HG02870 (cell line): ENCODE results near the gene LUZP4.
"Not testable (repeated sequence)": the region's sequence is repeated elsewhere in the genome, so short reads cannot be mapped to it uniquely, and the experiment has no call there.

Experiments used
- ATAC-seq: cut with Tn5 transposase; IDR thresholded peaks from one replicate; pipeline ENCODE4 v1.9.1; 2021; ENCODE audit warnings: mild to moderate bottlenecking, moderate library complexity; ENCODE audit not compliant: unreplicated experiment

The LUZP4 gene, protein sequence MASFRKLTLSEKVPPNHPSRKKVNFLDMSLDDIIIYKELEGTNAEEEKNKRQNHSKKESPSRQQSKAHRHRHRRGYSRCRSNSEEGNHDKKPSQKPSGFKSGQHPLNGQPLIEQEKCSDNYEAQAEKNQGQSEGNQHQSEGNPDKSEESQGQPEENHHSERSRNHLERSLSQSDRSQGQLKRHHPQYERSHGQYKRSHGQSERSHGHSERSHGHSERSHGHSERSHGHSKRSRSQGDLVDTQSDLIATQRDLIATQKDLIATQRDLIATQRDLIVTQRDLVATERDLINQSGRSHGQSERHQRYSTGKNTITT

DNA sequence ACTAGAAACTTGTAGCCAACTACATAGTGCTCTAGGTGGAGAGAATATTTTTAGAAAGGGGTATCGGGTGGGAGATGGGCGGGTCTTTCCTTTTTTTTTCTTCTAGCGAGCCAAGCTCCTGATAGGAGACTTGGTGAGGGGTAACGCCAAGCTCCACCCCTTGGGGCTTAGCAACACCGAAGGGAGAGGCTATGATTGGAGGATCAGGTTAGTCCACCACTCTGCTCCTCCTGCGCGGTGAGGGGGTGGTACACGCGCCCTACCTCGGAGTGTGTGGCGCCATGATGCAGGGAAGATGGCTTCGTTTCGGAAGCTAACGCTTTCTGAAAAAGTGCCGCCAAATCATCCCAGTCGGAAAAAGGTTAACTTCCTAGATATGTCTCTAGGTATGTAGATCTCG, at the start of gene LUZP4:
Gene LUZP4 (plus strand): TSS at position 251 of the 400 bp plus-strand sequence. CDS start 45 bp downstream, at position 296.
- no peak for ATAC-seq

DNA sequence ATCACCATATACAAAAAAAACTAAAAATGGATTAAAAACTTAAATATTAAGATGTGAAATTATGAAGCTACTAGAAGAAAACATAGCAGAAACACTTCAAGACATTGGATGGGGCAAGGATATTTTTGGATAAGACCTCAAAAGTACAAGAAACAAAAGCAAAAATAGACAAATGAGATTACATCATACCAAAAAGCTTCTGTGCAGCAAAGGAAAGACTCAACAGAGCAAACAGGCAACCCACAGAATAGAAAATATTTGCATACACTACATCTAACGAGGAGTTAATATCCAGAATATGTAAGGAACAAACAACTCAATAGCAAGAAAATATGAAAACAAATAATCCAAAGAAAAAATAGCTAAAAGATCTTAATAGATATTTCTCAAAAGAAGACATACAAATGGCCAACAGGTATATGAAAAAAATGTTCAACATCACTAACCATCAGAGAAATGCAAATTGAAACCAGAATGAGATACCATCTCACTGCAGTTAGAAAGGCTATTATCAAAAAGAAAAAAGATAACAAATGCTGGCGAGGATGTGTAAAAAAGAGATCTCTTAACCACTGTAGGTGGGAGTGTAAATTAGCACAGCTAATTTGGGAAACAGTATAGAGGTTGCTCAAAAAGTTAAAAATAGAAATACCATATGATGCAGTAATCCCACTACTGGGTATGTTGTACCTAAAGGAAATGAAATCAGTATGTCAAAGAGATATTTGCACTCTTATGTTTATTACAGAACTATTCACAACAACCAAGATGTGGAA, 37.9 kb upstream of the LUZP4 start:
- ATAC-seq, result no peak

DNA sequence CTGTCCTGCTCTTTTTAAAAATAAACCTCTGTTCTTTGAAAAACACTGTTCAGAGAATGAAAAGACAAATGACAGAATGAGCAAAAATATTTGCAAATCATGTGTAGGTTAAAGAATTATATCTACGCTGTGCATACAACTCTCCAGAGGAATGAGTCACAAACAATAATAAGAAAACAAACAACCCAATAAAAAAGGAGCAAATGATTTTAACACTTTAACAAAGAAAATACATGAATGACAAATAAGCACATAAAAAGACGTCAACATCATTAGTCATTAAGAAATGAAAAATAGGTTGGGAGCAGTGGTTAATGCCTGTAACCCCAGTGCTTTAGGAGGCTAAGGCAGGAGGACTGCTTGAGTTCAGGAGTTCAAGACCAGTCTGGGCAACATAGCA, 34.5 kb upstream of the LUZP4 start:
- no peak for ATAC-seq

DNA sequence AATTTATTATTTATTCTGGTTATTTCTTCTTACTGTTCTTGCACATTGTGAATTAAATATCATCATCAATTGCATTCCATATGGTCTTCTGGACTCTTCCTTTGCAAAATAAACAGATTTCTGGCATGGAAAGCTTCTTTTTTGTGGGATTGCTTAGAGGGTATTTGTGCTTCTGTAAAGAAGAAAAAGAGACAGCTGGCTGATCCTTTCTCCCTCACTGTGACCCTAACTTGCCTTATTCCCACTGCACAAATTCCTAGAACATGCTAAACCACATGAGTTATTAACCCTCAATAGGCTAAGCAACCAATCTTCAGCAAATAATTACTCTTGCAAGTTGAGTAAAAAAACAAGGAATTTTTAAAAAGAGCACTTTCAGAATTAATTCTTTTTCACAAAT, 31.8 kb upstream of the LUZP4 start:
- ATAC-seq, result no peak

DNA sequence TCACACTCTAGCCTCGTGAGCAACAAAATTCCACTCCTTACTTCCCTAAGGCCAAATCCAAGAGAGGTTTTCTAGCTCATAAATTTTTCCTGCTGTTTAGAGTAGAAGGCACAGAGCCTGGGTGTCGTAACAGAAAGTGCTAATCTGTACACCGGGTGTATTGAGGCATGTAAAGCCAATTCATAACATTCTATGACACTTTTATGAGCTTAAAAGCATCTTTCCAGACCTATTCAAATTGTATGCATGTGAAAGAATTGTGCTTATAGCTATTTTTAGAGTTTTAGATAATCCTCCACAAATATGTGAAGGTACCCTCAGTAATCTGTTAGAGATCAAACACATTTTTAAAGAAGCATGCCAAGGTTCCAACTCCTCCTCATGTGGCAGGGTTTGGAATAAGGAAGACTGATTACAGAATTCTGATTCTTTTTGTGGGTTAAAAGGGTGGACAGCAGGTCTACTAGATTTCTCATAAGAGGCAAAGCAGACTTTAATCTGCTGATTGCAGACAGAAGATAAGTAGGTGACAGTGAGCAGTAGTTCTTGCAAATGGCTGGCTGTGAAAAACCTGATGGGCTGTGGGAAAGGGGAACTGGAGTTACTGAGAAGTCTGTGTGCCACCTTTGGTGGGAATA, 30.2 kb upstream of the LUZP4 start:
- no peak for ATAC-seq

DNA sequence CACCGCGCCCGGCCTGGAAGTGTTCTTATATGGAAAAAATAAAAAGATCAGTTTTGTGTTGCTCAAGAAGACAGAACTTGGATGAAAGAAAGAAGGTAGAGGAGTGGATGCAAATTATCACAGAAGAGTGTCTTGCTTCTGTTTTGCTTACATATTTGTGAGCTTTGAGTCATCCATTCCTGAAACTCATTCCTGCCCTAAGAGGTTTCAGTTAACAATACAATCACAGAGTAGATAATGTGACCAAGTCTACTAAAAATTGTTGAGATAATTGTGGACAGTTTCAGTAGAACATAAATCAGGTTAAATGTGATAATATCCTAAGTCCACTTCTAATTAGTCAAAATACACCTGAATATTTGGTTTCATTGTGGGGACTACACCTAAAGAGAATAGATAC, 29.2 kb upstream of the LUZP4 start:
- no peak for ATAC-seq

DNA sequence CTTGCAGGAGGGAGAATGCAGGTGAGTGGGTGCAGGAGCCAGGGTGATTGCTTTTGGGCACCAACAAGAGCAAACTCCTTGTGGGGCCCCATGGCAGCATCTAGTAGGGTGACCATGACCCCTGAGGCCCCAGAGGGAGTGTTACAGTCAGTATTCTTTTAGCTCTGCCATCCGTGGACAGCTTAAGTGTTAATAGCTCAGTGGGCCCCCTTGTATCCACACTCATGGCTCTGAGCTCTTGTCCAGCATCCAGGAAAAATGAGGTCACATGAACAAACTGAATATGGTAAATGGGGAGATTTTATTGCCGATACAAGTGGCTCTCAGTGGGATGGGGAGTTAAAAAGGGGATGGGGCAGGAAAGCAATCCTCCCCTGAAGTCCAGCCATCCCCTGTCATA, 28.4 kb upstream of the LUZP4 start:
- ATAC-seq, result no peak

DNA sequence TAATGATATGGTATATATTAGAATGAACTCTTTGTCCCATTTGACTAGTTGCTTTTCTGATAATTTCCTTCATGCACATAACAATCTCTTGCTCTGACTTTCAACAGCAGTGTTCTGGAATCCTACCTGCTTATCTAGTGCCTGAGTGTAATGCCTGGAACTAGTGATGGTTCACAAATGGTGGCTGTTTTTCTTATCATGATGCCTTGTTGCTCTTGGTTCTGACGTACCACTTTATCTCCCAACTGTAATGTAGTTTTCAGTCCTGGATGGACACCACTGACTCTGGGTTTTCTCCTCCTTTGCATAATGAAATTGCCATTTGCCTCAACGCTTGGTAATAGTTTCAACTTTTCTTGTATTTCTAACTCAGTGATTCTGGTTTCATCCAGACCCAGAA, 25.5 kb upstream of the LUZP4 start:
- ATAC-seq, result no peak

DNA sequence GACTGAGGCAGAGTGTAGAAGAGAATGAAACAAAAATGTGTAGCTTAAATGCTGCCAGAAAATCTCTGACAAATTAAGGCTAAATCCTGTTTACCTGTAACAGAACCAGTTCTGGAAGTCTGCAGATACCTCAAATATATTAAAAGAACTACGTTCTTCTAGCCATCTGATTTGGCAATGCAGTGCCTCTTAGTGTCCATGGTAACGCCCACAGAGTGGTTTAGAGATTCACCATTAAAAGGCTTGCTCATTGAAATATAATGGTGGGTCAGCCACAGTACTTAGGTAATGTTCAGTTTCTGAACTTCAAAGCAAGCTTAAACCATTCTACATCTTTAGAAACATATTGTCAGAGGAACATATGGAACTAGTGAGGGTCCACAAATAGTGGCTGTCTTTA, 23.2 kb upstream of the LUZP4 start:
- no peak for ATAC-seq

DNA sequence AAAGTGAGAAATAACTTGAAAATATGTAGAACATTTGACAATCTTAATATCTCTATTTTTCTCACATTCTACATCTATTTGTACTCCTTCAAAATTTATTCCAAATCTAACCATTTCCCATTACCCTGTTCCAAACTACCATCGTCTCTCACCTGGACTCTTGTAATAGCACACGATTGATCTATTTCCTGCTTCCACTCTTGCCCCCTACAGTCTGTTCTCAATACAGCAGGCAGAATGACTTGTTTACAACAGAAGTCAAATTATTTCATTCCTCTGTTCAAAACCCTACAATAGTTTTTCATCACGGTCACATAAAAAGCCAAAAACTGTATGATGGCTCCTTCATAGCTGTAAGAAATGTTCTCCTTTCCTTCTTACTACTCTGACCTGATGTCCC, 21.1 kb upstream of the LUZP4 start:
- ATAC-seq, result no peak

DNA sequence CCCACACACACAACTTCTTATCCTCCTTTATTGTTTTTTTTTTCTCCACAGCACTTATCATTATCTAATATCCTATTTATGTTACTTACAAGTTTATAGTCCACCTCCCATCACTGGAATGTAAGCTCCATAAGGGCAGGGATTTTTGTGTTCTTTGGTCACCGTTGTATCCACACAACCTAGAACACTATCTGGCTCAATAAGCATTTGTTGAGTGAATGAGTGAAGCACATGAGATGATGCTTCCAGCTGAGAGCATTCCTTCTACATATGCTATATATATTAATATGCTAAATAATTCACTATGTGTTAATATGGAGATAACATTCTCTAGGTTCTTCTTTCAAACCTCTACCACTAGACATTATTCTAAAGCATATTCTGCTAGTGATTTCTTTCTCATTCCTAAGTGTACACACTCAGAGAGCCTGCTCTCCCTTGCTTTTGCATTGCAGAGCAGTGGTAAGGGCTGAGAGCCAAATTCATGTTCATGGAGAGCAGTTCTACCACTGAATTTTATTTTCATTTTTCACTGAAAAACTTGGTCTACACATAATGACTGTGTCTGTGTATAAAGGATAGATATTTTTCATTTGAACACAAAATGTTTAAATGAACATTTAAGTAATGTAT, 20.3 kb upstream of the LUZP4 start:
- ATAC-seq, result no peak

DNA sequence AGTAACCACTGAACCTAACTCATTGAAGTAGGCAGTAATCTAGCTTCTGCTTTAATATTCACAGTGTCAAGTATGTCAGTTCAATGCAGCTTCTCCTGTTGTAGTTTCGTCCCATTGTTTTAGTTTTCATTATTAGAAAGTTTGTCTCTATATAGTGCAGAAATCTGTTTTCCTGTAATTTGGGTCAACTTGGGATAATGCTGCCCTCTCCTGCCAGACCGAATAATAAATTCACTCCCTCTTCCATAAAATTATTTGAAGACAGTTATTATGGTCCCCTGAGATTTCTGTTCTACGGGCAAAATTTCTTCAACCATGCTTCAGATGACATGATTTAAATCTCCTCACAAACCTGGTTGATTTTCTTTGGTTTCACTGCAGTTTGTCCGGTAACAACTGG, 4.6 kb upstream of the LUZP4 start:
- no peak for ATAC-seq

DNA sequence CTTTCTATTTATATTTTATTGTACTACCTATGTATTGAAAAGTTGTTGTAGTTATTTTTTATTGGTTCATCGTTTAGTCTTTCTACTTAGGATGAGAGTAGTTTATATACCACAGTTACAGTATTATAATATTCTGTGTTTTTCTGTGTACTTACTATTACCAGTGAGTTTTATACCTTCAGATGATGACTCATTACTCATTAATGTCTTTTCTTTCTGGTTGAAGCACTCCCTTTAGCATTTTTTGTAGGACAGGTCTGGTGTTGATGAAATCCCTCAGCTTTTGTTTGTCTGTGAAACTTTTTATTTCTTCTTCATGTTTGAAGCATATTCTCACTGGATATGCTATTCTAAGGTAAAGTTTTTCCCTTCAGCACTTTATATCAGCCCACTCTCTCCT, 7.7 kb downstream of the LUZP4 start:
- no peak for ATAC-seq

DNA sequence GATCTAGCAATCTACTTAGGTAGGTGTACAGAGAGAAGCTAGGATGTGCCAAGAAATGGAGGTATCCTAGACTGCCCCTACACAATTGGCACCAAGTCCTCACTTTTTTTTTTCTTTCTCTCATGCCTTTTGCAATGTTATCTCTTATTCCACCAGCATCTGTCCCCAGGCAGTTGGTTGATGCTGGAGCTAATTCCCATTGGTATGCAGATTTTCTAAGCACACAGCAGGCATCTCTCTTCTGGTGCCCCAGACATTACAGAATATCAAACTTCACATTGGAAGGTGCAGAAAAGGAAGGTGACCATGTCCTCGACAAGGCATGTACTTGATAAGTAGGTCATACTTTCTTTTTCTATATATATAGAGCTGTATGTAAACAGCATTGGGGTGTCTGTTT, 21.6 kb downstream of the LUZP4 start:
- ATAC-seq, result no peak

DNA sequence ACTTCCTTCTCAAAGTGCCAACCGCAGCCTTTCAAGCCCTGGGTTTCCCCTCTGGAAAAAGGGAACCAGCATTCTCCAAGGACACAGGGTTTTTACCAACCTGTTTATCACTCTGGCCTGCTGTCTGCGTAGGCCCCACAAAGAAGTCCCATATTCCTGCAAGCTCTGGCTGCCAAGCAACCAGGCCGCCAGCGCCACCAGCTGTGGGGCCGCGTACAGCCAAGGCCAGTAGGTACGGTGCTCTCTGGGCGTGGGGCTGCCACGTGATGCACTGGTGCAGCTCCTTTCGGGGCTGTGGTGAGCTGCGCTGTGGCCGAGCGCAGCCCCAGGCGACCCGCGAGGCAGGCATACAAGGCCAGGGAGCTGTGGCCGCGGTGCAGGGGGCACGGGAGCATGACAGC, 22.1 kb downstream of the LUZP4 start:
- ATAC-seq, result no peak

DNA sequence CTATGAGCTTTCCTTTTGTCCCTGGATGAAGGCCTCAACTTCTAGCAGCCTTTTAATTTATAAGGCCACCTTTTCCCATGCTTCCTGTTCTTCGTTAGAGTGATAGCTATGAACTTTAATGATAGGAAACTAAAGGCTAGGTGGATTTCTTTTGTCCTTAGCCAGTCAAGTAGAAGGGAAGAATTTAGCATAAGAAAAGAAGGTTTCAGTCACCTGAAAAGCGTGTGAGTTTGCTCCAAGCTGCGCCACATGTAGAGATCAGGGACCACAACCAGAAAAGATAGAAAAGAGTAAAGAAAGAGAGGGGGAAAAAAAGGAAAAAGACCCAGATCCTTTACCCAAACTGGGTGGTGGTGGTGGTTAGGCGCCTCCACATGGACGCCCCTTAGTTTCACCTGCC, 28.6 kb downstream of the LUZP4 start:
- no peak for ATAC-seq

DNA sequence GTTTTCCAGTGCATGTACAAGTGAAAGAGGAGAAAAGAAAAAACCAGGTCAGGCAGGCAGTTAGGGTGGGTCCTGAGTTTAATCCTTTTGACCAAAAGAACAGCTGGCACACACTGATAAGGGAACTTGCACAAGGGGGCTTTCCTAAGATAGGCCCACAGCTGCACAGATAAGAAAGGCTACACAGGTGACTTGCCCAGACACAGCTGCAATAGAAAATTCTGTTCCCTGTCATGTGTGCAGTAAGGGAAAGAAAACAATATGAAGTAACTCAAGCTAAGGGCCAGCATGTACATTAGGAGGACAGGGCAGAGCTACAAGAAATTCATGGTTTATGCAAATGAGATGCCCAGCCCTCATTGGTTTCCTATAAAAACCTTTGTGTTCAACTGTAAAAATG, 32.9 kb downstream of the LUZP4 start:
- ATAC-seq, result no peak

DNA sequence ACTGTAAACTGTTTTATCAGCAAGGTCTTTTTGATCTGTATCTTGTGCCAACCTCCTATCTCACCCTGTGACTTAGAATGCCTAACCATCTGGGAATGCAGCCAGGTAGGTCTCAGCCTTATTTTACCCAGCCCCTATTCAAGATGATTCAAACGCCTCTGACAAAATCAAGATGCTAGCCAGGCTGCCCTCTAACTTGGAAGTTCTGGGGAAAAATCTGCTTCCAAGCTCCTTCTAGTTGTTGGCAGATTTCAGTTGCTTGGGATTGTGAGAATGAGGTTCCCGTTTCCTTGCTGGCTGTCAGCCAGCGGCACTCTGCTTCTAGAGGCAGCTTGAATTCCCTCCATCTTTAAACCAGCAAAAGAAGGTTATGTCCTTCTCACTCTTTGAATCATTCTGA, 34.7 kb downstream of the LUZP4 start:
- ATAC-seq, result no peak

DNA sequence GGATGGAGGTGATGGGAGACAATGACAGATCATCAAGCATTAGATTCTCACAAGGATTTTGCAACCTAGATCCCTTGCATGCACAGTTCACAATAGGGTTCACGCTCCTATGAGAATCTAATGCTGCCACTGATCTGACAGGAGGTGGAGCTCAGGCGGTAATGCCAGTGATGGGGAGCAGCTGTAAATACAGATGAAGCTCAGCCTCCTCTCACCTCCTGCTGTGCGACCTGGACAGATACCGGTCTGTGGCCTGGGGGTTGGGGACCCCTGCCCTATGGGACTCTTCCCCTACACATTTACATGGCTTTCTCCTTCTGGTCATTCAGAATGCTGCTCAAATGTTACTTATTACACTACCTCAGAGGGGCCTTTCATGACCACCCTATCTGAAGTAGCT, 39.8 kb downstream of the LUZP4 start:
- not testable (repeated sequence) for ATAC-seq

DNA sequence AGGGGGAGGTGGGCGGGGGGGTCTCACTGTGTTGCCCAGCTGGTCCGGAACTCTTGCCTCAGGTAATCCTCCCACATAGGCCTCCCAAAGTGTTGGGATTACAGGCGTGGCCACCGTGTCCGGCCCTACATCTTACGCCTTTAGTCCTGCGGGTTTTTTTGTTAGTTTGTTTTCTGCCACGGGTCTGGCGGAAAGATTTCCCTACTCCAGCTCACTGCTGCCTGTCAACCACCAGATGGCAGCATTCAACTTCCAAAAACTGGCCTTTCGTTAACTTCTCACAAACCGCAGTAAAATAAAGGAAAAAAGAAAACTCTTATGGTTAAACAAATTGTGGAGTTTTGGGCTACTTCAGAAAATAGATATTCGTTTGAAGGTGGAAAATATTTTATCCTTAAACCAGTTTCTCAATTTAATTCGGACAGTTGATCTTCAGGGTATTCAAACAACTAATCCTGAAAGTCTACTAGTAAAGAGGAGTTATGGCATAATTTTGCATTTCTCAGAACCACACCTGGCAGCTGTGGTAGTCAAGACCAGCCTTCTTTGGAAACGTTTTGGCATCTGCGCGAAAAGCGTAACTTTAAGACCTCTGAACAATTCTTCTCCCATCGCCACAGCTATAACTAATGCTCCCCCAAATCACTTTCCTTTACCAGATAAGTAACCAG, 41.1 kb downstream of the LUZP4 start:
- ATAC-seq, result no peak

DNA sequence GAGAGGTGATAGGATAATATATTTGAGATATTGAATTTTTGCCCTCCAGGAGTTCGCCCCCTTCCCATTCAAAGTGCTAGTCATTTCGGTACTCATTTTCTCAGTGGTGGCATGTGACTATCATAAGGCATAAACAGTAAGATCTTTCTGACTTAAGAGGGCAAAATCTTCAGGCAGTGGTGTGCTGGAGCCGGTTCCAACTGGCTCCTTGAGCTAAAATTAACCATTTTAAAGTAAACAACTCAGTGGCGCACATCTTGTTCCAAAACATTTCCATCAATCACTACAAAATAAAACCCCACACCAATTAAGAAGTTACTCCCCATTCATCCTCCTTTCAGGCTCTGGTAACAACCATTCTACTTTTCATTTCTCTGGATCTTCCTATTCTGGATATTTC, 43.3 kb downstream of the LUZP4 start:
- ATAC-seq, result no peak
